ENCODE results near the gene MAMDC2.
"Not testable (repeated sequence)": the region's sequence is repeated elsewhere in the genome, so short reads cannot be mapped to it uniquely, and the experiment has no call there.

MAMDC2 gene

DNA sequence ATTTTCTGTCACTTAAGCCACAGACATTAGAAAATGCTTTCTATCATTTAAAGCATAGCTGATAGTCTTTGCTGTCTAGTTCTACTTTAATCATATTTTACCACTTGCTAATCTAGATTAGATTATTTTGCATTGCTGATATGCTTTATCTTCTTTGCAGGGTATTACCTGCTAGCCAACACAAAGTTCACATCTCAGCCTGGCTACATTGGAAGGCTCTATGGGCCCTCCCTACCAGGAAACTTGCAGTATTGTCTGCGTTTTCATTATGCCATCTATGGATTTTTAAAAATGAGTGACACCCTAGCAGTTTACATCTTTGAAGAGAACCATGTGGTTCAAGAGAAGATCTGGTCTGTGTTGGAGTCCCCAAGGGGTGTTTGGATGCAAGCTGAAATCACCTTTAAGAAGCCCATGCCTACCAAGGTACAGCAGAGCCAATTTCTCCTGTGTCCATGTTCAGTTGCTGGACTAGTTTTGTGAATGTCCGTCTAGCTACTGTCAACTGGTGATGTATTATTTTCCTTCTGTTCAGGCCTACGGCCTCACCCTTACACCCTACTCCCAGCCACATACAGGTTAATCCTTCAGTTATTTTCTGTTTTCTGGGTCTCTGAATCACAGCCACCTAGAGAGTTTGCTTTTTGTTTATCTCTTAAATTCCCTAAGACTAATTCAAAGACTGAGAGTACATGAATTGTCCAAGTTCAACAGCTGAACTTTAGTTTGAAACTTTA, 99.9 kb downstream of the MAMDC2 start:
- no peak for DNase-seq

DNA sequence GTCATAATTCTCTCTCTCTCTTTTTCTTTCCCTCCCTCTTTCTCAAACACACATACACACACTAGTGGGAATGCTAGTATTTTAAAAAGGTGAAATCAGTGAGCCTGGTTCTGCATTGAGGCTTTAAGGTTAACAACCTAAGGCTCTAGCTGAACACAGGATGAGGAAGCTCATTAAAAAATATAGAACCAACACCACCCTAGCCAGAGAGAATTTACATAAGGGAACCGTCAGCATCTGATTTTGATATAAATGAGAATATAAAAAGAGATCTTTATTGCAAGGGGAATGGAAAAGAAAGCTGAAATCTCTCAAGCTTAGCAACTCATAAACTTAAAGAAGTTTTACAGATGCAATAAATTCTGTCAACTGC, 100.5 kb downstream of the MAMDC2 start:
- no peak for DNase-seq

DNA sequence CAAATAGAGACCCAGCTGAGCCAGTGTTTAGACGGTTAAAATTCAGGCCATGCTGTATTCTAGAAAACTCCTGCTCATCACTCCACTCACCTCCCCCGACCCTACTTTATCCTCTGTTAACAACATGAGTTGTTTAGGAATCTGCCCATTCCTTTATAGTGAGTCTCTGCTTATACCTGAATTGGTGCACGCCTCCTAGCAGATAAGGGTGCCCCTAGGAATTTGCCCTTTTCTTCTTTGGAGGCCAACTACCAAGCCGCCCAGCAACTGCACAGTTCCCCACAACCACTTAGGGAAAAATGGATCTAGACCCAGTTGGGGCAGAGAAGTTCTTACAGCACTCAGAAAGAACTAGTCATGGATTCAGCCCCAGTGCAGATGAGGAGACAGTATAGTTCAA, 102.3 kb downstream of the MAMDC2 start:
- DNase-seq: no peak

DNA sequence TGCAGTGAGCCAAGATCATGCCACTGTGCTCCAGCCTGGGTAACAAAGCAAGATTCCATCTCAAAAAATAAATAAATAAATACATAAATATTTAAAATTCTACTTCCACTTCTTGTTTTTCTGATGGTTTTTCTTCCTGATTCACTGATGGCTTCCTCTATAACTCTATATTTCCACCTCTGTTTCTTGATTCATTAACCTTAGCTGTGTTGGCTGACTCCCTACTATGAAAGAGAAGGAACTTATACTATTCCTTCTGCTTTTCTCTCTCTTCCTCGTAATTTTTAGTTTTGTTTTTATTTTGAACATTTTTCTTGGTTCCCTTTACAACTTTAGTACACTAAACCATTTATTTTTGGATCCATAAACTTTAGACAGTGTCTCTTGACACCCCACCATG, 103.5 kb downstream of the MAMDC2 start:
- no peak for DNase-seq

DNA sequence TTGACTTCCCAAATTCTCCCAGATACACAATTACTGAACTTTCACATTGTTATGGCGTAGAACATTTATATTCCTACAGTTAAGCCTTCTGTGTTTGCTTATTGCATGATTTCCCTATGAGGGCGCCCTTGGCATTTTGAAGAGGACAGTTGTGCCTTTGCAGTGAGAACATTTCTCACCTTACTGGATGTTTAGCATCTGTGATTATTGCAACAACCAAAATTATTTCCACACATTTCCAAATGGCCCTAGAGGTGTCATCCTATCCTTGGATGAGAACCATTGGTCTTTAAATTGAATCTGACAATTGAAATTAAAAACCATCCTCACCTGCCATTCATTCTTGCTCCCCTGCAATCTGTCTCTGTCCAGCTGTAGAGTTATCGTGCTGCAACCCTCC, 104.0 kb downstream of the MAMDC2 start:
- DNase-seq: no peak

DNA sequence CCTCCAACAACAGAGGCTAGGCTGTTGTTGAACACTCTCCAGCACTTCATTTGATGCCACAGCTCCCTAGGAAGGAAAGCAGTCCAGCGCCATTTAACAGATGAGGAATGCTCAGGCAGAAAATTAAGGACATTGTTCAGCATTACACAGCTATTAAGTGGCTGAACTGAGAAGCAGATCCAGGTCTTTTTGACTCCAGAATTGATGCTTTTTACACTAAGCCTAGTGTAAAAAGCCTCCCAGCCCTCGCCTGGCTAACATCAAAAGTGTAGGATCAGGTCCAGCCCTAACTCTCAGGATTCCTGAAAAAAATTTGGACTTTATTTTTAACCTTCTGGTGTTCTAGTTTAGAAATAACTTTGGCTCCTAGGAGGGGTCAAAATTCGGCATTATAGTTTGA, 108.7 kb downstream of the MAMDC2 start:
- DNase-seq: no peak

DNA sequence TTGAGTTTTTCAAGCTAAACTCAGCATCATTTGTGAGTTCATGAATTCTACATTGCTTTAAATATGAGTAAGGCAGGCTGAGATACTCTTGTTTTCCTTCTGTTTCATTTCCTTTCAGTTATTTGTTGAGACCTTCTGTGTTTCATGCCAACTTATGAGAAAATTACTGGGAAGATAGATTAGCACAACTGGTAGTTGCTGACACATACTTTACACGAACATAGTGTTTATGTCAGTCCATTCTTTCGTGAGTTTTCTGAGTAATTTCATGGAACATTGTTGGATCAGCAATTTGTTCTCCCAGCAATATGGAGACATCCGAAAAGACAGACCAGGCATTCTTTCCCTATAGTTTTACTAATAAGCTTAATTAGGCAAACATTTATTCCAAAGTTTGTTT, 113.1 kb downstream of the MAMDC2 start:
- DNase-seq: no peak

DNA sequence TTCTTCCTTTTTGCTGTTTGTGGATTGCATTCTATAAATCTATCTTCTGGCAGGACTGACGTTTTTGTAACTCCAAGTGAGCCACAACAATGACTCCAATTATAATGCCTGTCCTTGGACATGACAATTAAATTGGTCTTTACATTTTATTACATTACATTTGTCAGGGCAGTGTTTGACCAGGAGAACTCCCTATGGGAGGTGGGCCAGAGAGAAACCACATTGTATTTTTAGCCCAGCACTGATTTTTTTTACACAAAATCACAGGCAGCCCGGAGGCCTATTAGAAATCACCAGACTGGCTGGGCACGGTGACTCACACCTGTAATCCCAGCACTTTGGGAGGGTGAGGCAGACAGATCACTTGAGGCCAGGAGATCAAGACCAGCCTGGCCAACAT, 116.0 kb downstream of the MAMDC2 start:
- DNase-seq: no peak

DNA sequence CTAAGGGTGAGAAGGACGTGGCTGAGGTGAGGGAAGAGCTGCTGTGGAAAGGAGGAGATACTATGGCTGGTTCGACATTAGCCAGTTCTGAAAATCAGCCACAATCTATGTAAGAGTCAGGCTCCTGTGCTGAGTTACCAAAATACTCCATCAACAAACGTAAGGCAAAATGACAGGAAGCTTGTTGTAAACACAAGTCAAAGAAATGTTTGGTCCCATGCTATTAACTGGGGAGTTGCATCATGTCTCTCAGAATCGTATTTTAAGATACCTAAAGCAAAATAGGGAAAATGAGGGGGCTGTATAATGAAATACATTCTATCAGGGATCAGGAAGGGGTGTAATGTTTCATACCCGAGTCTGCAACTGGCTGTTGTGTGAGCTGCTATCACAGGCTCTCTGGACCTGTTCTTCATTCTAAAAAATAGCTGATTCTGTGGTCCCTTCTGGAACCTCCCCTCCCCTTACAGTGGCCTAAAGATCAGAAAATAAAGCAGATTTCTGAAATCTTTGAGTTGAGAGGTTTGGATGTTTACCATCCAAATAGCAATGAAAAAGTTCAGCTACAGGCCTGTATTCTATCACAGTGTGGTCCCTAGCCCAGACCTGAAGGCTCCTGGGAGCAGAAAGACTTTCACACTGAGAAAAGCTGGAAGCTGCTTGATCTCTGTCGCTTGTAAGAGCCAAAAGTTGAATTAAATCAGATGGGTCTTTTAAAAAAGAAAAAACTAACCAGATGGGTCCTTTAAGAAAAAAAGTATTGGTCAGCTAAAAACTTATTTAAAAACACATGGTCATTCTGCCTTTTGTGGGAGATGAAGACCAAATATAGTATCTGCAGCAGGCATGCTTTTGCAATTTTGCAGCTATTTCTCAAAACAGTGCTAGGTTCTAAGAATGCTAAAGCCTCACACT, 117.3 kb downstream of the MAMDC2 start:
- DNase-seq: no peak

DNA sequence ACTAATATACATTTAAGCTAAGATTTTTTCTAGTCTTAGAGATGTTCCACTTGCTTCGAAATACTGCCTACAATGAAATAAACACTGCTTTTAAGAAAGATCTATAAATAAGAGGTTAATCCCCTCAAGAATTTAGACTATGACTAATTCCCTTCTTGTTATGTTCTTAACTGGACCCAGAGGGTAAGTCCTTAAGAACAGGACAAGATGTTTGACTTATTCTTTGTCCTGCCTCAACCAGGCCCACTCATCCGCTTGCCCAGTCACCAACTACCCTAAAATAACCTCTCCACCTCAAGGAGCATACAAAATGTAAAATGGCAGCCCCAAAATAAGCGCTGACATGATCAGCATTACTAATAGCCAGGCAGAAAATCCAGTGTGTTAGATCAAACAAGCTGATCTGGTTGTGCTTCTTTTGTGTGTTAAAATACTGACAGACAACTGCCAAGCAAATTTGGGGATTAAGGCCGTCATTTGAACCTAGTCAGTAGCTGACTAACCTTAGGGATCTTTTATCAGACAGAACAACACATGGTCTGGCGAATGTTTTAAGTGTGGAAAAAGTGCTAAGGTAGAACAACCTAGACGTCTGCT, 121.5 kb downstream of the MAMDC2 start:
- DNase-seq: no peak

DNA sequence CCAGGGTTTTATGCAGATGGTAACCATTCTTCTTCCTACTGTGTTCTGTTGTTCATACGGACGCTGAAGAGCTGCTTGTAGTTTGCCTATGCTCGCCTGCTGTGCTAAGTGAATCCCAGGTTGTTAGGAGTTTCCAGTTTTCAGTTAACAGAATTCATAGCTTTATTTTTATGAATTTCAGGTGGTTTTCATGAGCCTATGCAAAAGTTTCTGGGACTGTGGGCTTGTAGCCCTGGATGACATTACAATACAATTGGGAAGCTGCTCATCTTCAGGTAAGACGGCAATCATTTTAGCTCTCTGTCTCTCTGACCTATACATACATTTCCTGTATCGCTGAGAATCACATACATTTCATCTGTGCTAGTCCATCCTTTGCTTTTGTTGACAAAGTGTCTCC, 124.9 kb downstream of the MAMDC2 start:
- DNase-seq: no peak

DNA sequence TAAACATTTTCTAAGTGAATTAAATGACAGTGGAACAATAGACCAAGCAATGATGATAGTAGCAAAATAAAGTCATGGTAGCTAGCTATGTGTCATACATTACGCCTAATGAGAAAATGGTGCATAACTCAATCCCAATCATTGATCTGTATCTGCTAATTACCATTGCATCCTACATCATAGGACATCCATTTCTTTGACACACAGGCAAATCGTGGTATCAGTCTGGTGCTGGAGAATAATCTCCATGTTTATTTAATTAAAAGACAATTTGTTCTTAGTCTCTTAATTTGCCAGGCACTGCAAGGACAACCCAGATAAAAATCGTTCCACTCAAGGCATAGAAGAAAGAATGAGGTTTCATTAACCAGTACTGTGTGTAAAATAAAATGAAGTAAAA, 125.6 kb downstream of the MAMDC2 start:
- DNase-seq: no peak

DNA sequence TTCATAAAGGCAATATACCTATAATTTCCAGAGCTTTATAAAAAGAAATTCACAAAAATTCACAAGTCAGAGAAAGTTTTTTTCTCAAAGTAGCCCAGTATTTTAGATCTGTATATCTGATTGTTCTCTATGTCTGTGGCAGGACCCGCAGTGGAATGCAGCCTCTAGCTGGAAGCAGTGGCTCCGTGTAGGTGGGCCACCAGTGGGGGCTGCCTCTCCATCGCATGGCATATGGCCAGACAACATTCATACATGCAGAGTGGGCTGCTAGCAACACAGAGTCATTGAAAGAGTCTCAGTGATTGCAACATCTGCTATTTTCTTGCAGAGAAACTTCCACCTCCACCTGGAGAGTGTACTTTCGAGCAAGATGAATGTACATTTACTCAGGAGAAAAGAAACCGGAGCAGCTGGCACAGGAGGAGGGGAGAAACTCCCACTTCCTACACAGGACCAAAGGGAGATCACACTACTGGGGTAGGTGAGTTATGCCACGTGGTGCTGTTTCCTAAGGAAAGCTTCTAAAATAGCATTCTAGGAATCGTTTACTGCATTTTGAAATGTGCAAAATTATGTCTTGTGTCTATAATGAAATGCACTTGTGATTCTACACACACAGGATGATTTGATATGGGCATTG, 126.6 kb downstream of the MAMDC2 start:
- DNase-seq: no peak

DNA sequence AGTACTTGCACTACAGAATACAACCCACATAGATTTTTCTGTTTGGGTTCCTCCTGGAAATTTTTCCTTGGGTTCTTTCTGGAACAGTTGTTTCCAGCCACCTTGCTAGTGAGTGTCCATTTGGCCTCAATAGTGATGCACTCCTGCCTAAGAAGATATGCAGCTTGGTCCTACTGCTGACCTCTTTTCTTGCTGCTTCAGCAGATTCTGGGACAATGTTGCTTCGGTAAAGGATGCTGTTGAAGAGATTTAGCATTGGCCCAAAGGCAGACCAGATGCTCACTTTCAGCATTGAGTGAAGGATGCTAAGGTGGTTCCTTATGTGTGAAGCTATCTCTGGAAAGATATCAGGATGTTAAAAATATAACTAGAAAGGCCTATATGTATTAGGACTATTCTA, 128.9 kb downstream of the MAMDC2 start:
- DNase-seq: no peak

DNA sequence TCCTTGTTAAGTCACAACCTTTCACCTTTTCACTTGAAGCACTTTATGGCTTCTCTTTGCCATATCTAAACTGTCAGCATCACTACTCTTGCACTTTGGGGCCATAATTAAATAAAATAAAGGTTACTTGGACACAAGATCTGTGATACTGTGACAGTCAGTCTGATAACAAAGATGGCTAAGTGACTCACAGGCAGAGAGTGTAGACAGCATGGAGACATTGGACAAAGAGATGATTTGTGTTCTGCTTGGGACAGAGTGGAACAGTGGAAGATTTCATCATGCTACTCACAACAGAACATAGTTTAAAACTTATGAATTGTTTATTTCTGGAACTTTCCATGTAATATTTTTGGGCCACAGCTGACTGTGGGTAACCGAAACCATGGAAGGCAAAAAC, 133.5 kb downstream of the MAMDC2 start:
- no peak for DNase-seq

DNA sequence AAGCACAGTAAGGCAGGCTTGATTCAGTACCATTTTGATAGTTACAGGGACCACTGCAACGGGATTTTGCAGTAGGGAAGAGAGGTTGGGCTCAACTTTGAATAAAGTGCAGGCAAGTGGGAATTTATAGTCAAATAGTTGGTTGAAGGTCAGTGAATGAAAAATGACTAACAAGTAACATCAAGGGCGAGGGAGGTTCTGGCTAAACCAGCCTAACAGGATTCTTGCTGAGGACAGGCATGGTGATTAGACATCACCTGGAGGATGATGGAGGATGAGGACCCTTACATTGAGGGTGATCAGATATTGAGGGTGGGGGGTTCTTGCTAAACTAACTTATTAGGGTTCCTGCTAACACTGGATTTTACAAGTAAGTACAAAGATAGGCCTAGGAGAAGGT, 149.1 kb downstream of the MAMDC2 start:
- DNase-seq: no peak

DNA sequence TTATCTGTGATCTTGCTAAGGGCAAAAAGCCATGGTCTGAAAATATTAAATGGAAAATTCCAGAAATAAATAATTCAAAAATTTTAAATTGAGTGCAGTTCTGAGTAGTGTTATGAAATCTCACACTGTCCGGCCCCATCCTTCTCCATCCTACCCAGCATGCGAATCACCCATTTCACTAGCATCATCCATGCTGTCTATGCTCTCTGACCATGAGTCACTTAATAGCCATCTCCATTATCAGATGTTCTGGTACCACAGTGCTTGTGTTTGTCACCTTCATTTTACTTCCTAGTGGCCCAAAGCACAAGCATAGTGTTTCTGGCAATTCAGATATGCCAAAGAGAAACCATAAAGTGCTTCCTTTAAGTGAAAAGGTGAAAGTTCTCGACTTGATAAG, 151.8 kb downstream of the MAMDC2 start:
- DNase-seq: no peak

DNA sequence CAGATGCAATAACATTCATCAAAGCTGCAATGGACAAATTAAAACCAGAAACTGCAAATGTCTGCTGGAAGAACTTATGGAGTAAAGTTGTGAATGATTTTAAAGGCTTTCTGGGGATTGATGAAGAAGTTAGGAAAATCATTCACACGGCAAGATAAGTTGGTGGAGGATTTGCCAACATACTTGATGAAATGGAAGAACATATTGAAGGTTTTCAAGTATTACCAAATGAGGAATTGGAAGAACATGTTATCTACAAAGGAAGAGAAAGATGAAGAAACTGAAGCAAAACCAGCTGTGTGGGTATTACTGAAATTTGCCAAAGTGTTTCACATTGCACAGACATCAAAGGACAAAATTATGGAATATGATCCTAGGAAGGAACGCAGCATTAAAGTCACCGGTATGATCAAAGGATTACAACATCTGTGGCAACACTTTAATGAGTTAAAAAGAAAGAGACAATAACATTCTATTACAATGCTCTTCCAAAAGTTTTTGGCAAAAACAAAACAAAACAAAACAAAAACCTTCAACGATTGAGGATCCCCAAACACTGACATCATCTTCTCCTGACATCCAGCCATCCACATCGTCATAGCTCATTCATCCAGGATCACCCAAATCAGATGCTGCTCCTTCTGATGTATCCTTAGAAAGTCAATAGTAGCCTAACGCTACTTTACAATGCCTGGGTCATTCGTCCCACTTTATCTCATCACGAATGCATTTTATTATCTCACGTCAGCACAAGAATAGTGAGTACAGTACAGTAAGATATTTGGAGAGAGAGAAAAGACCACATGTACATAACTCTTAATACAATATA, 153.8 kb downstream of the MAMDC2 start:
- DNase-seq: no peak

DNA sequence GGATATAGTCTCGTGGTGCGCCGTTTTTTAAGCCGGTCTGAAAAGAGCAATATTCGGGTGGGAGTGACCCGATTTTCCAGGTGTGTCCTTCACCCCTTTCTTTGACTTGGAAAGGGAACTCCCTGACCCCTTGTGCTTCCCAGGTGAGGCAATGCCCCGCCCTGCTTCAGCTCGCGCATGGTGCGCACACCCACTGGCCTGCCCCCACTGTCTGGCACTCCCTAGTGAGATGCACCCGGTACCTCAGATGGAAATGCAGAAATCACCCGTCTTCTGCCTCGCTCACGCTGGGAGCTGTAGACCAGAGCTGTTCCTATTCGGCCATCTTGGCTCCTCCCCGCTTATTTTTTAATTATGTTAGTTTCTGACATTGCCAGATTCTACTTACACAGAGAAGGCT, 161.1 kb downstream of the MAMDC2 start:
- not testable (repeated sequence) for DNase-seq

DNA sequence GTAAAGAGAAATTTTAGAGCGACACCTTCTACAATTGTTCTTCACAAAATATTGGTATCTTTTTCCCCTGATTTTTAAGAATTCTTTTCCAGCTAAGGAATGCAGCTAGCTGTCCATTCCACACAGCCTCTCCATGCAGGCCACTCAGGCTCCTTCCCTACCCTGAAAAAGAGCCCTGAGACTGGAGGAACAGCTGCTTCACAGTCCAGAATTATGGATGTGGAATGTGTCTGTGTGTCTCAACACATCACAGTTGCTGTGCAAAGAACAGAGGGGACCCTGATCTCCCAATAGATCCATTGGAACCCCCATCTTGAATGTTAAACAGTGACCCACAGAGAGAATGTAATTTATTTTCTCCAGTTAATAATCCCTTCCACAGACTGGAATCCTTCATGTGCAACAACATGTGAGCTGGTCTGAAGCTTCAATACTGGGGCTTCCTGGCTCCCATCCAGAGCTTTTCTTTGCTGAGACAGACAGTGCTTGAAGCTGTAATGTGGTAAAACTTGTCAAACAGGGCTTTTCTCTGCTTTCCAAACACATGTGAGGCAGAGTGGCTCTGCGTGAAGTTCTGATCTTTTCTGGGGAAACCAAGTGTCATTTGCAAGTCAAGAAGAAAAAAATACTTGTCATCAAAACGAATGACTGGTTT, 161.8 kb downstream of the MAMDC2 start:
- DNase-seq: no peak

DNA sequence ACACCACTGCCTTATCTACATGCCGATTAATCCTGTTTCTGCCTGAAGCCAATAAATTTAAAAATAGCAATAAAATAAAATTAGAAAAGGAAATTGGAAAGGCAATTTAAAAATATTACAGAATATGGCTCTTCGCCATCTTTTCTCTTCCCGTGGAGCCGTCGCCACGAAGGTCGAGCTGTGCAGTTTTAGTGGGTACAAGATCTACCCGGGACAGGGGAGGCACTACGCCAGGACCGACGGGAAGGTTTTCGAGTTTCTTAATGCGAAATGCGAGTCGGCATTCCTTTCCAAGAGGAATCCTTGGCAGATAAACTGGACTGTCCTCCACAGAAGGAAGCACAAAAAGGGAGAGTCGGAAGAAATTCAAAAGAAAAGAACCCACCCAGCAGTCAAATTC, 173.4 kb downstream of the MAMDC2 start:
- no peak for DNase-seq

DNA sequence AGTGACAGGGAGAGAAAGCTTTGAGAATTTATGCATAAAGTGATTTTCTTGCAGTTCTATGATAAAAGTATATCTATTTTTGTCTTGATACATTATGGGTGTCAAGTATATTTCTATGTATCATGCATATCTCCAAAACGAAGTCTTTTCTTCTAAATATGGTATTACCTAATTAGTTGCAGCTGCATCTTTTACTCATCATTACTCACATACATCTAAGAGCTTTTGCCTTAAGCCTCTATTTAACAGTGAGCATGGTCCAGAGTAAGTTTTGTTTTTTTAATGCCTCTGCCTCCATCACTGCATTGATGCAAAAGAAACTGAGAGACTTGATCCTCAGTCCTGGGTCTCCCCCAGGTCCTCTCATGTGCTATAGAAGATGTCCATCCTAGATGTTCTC, 175.1 kb downstream of the MAMDC2 start:
- DNase-seq: no peak
